Heart left ventricle (tissue), 13 donors: ENCODE results near the gene SULF2.

Experiments
- CTCF ChIP-seq, 12 donors: fragments of 200-600 bp; sonication (generic) in 4 of 12; IDR thresholded peaks; one replicate each; pipeline versions ENCODE4 v1.5.0 to v1.8.0; 2018 to 2022; ENCODE audit warnings: antibody characterized with exemption in 12 of 12, mild to moderate bottlenecking in 5 of 12
- POLR2A ChIP-seq, 2 donors: fragments of 450-650 bp; IDR thresholded peaks; one replicate each; pipeline ENCODE4 v1.6.1; 2017; ENCODE audit warnings: antibody characterized with exemption in 2 of 2, mild to moderate bottlenecking in 2 of 2, moderate library complexity in 2 of 2
- donor health status: ischemic (EF 13 %, LVEDD 7.1; RV severe dilation, severe dysfunction).
- donor health status: DM: no; HTN: yes; CAD: no.
- donor health status: DM: no; HTN: no; CAD: no.
- donor health status: ischemic (EF 25% LVEDD 6.9; RV normal size, moderate dysfunction).
- donor health status: ischemic (EF 25% LVEDD 5.7; RV mildly dilated, moderate dysfunction).
- donor health status: ischemic (EF 35%, LVEDD 5.7; RV mildly dilated, moderate dysfunction).
- donor health status: nonischemic (EF 11% LVEDD 7.7; RV severe dilation, severe dysfunction).
- donor health status: DM: yes; HTN: yes; CAD: no.
- donor health status: PGD.
- donor health status: ischemic (EF 29% LVEDD 5.4; RV normal size, mild dysfunction).
- donor health status: nonischemic (EF 23%, LVEDD 6.1; RV moderate dilation, normal function).

GRCh38 chr20:47672166-47672565, 113.1 kb downstream of the SULF2 start:
- TF ChIP-seq CTCF (IDR thresholded peaks at IDR 0.05) (no peak), POLR2A (IDR thresholded peaks at IDR 0.05) (no peak)
